Prostate gland (tissue), 2 donors: ENCODE results near the gene SCAPER.

Experiments used
- CTCF ChIP-seq, 4 experiments: fragments of 200-600 bp in 2 of 4; fragments of 450-650 bp in 2 of 4; sonication (generic) in 2 of 4; IDR thresholded peaks; 1 replicate in 3 of 4; 2 replicates in 1 of 4; pipeline ENCODE4 v1.5.1; 2016 to 2019; ENCODE audit warnings: antibody characterized with exemption in 4 of 4, mild to moderate bottlenecking in 2 of 4, moderate library complexity in 2 of 4
- POLR2A ChIP-seq: fragments of 450-650 bp; IDR thresholded peaks from one replicate; pipeline ENCODE4 v1.6.1; 2016; ENCODE audit warnings: antibody characterized with exemption, mild to moderate bottlenecking

GRCh38 chr15:76776480-76776879, 128.7 kb downstream of the SCAPER start:
- TF ChIP-seq CTCF (IDR thresholded peaks at IDR 0.05): no peak
- TF ChIP-seq POLR2A: no peak
